GM19239 (cell line): Measurements from ENCODE around the gene SNAPC1.

Source experiments
- DNase-seq: peaks from one replicate; pipeline ENCODE4 v3.0.0; 2011; ENCODE audit warnings: low spot score; ENCODE audit not compliant: insufficient read length
- FAIRE-seq: peaks from 2 replicates; lab custom pipeline; 2011; peaks lifted over from hg19 to GRCh38; lab: Jason Lieb, UNC

SNAPC1 gene

DNA sequence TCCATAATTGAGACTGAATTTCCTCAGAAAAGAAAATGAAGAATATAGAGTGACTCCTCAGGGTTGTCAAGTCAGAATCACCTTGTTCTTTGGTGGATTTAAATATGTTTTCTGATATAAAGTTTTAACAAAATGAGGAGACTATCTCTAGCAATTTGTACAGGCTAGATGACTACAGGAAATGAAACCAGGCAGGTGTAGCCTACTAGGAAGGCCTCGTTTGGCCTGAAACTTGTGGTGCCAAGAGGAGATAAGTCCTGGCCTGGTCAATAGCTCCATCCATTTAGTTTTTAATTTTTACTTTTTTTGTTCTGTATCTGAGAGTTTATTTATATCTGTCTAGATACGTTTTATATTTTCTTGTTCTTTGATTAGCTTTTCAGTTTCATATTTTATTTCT, 41.5 kb downstream of the SNAPC1 start:
- FAIRE-seq: no peak

DNA sequence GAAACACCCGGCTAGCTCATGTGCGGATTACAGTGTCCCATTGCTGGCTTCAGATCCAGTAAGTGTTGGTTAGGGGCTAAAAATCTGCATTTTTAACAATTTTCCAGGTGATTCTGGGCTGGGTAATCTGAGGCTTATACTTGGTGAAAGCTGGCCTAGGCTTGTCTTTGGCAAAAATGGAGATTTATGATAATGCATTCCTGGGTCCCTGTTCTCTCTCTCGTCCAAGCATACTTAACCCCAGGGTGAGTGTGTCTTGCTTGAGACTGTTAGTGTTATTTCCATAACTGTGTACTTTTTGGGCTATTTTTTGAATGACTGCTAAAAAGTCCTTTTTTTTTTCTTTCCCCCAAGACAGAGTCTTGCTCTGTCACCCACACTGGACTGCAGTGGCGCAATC, 43.2 kb downstream of the SNAPC1 start:
- DNase-seq: no peak
- no peak for FAIRE-seq

More for the DNA sequence above, 41.5 kb downstream of the SNAPC1 start:
- DNase-seq: no peak

DNA sequence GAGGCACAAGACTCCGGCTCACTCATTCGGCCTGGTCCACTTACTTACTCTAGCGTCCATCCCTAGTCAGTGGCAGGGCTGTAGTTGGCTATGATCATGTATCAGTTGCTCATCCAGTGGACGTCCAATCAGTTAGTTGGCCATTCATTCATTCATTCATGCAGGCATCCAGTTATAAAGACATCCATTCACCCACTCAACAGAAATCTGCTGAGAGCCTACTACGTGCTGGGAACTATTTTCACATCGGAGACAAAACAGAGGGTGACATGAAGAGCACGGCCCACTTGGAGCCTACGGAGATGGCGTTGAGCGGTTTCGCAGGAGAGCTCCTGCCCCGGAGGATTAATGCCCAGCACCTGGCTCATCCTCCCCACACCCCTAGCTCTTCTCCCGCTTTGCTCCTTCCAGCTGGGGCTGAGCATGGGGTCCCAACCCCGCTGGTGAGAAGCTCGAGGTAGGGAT, 49.7 kb downstream of the SNAPC1 start:
- no peak for FAIRE-seq
- no peak for DNase-seq

DNA sequence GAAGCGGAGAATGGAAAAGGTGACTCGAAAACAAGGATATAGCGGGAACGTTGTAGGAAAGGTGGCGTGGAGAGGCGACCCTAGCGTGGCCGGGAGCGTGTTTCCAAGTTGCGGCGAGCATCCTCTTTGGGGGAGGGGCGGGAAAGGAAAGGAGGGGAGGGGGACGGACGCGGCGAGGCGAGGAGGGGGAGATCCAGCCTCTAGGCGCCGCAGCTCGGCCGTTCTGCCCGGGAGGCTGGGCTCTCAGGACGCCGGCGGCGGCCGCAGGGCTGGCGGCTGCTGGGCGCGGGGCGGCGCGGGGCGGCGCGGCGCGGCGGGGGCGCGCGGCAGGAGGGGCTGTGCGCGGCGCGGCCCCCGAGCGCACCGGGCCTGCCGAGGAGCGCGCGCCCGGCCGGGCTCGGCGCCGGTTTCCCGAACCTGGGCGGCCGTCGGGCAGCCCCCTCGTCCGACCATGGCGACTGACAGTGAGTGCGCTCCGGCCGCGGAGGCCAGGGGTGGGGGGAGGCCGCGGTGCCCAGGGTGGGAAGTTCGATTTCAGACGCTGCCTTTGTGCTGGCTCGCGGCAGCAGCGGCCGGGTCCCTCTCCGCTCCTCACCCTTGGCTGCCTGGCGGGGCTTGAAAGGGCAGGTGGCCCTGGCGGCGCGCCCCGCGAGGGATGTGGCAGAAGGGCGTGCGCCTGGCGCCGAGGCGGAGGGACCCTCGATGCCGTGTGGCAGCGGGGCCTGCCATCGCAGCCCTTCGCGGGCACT, 50.3 kb downstream of the SNAPC1 start, which contains the start of gene SYT16:
Gene SYT16, plus strand, starts transcription at position 357 of the 749 bp plus-strand sequence.
- FAIRE-seq: no peak
- no peak for DNase-seq

DNA sequence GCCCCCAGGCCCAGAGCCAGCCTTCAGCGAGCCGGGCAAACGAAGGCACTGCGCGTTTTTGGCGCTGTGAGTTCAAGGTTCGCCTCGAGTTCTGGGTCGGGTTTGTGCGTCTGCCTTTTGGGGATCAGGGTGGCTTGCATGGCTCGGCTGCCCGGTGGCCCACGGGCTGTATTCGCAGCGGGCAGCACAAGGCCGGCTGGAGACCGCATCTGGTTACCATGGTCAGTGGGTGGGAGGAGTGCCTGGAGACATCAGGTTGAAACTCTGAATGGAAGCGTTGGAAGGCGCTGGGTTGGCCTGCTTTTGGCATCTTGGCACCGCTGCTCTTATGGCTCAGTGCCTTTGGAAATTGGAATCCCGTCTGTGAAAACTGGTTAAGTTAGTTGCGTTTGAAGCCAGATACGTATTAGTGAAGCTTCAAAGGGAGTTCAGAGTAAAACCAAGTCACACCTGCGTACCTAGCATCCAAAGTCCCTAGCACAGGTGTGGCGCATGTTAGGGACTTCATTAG, 50.9 kb downstream of the SNAPC1 start:
- FAIRE-seq (no peak), DNase-seq (no peak)

DNA sequence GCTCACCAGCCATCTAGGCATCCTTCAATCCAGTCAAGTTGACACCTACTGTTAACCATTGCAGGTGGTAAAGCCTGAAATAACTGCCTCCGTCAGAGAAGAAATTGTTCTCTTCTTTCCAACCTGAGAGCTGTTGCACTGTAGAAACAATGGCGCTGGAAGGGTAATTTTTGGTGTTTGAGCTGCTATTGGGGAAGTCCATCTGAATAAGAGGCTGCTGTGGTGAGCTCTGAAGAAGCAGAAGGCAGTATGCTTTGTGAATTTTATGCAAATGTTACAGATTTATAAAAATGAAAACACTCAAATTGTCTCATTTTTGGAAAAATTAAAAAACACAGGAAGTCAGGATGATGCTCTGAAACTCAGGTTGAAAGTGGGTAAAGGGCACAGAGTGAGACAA, 60.2 kb downstream of the SNAPC1 start:
- no peak for DNase-seq
- FAIRE-seq: no peak

DNA sequence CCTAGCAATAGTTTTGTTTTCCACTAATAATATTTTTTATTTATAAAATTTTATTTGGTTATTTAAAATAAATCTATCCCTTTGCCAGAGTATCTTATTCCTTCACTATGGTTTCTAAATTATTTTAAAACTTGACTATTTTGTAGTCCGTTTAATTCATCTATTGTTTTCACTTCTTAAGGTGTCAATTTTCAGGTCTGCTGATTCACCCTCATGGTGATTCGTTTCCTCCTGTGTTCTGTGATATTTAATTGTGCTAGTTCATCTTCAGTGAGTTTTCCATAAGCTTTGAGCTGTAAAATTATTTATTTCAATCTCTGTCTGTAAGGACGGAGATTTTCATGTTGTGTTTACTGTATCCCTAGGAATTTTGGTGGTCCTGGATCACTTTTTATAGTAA, 70.6 kb downstream of the SNAPC1 start:
- DNase-seq (no peak), FAIRE-seq (no peak)

DNA sequence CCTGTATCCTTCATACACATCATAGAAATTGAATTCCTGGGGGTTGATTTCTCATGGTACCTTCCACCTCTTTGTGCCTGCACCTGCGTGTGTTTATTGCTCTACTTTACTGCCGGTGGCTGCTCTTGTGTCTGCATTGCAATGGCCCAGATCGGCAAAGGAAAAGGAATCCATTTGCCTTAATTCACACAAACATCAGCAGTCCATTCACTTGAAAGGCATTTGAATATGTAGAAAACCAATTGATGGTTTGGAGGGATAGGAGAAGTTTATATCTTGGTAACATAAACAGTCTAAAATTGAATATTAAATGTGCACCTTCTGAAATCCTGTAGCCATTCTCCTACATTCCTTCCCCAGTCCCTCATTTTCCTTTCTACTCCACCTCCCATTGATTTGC, 74.0 kb downstream of the SNAPC1 start:
- FAIRE-seq (no peak), DNase-seq (no peak)

DNA sequence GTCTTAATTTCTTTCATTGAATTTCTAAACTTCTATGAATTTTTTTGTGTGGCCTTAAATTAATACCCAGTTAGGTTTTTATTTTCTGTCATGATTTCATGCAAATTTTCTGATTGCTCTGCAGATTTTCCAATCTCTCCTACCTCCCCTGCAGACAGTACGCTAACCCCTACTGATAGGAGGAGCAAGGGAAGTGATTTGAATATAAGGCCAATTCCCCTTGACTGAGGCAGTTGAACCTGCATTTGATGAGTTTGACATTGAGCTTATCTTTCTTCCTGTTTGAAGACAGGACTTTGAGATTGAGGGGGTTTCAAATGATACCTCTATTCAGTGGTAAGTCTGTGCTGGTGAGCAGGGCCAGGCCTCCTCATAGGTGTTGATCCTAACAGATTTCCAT, 74.6 kb downstream of the SNAPC1 start:
- no peak for FAIRE-seq
- DNase-seq: no peak

DNA sequence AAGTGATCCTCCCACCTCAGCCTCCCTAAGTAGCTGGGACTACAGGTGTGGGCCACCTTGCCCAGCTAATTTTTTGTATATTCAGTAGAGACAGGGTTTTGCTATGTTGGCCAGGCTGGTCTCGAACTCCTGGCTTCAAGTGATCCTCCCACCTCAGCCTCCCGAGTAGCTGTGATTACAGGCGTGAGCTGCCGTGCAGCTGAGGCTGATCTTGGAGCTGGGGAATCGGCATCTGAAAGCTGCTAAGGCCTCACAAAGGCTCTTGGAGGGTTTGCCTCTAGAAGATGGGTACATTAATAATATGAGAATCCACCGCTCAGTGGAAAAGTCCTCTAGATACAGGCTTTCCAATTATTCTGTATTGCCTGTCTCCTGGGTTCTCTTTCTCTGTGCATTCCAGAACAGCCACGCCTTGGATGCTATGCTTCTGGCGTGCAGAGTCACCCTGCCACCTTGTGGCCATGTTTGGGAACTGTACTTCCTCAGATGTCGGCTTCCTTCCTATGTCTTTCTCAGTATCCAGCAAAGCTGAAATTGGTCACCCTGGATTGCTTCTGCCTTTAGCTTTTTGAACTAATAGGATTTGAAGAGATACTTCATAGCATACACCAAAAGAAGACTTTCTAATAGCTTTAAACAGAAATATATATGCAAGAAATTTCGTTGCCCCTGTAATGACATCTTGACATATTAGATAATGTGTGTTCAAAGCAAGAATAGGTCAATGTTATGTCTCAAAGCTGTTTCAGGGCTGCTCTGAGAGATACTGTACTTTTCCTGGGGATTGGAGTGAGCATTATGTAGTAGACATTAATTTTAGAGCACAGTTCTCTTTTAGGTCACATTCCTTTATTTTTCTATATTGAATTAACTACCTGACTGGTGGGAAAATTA, 75.4 kb downstream of the SNAPC1 start:
- DNase-seq: peak; percentile 31
- peak; percentile 97 for FAIRE-seq

DNA sequence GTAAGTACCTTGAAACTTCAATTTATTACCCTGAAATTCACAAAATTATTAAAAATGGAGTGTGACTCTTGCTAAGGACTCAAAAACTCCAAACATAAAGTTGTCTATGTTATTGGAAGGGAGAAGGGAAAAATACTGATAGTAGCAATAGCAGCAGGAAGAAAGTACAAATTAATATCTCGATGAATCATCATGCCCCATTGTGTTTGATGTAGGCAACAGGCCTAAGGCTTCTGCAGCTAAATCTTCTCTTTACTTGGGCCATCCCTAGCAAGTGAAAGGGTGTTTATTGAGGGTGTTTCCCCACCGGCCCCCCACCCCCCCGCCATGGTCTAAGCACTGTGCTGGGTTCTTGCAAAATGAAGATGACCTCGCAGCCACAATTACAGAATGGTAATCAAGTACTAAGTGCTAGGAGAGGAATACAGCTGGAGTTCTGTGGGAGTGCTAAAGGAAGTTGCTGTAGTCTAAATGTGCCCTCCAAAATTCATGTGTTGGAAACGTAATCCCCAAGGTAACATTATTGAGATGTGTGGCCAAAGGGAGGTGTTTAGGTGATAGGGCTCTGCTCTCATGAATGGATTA, 76.5 kb downstream of the SNAPC1 start:
- FAIRE-seq (no peak), DNase-seq (no peak)

DNA sequence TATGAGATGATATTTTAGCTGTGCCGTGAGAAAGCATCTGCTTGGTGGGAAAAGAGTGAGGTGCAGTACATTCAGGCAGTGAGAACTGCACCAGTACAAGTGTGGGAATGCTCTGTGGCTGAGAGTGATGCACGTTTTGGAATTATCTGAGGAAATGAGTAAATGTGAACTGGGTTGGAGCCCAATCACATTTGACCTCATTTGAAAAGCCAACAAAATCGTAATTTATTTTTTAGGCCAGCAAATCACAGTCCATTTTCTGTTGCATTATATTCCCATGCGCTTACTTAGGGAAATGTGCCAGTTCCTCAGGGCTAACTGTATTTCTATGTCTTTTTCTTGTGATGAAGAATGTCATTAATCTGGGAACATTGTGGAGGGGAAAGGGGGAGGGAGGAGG, 77.3 kb downstream of the SNAPC1 start:
- FAIRE-seq (no peak), DNase-seq (no peak)

DNA sequence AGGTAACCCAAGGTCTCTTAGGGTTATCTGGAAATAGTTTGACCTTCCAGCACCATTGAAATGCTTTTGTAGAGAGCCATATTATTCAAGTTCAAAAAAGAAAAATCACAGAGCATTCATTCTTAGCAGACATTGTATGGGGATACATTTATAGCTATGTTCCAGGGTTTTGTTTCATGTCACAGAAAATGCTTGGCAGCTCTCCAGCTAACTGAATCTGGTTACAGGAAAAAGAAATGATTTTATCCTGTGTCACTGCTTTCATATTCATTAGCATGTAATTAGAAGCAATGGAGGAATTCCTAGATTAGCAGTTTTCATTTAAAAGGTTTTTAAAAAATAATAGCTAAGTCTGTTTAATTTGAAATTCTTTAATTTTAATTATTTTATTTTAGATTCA, 78.9 kb downstream of the SNAPC1 start:
- DNase-seq (no peak), FAIRE-seq (no peak)
